Measurements from ENCODE around the gene STK11IP. TPM values are rescaled to one million over a fixed set of nuclear protein-coding genes. Genes with fewer than 3 reads are reported as not detected.

STK11IP gene
- total RNA-seq, 1 donor = 22.1 TPM

DNA sequence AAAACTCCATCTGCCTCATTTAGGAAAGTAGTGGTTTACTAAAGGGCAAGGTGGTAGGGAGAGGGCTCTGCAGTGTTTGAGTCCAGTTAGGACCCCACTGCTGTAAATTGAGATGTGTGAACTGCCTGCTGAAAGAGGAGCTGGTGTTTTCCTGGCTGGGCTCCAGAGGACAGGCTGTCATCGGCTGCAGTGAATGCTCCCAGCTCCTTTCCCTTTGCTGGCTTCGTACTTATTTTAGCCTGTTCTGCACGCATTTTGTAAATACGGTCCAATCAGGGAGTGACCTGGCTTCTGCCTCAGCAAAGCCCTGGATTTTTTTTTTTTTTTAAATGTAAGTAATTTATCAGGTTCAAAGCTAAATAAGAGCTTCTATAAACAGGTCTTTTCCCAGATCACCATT, 67.3 kb downstream of the STK11IP start:
- no peak for DNase-seq (ENCODE audit: insufficient read length, low spot score, missing footprints)
- Histone ChIP-seq H3K79me2 (ENCODE audit: insufficient read depth, low read length) (no peaks in the 10 kb centered on the region), H2AFZ (ENCODE audit: low read length) (no peak overlapping the region), H3K4me2 (ENCODE audit: insufficient read depth, low read length) (no peak overlapping the region), H3K27ac (ENCODE audit: low read depth, low read length) (no peak overlapping the region), H3K4me3 (ENCODE audit: insufficient read depth, low read length) (no peak overlapping the region), H3K4me1 (ENCODE audit: insufficient read depth, low read length) (peaks cover 8% of the 10 kb centered on the region), H4K20me1 (ENCODE audit: insufficient read depth, low read length) (no peaks in the 10 kb centered on the region), H3K27me3 (ENCODE audit: insufficient read depth, low read length) (peaks cover 4% of the 10 kb centered on the region), H3K9me3 (ENCODE audit: low read depth, low read length) (no peaks in the 10 kb centered on the region), H3K36me3 (ENCODE audit: insufficient read depth, low read length) (no peaks in the 10 kb centered on the region)
- TF ChIP-seq, protein P1, sequence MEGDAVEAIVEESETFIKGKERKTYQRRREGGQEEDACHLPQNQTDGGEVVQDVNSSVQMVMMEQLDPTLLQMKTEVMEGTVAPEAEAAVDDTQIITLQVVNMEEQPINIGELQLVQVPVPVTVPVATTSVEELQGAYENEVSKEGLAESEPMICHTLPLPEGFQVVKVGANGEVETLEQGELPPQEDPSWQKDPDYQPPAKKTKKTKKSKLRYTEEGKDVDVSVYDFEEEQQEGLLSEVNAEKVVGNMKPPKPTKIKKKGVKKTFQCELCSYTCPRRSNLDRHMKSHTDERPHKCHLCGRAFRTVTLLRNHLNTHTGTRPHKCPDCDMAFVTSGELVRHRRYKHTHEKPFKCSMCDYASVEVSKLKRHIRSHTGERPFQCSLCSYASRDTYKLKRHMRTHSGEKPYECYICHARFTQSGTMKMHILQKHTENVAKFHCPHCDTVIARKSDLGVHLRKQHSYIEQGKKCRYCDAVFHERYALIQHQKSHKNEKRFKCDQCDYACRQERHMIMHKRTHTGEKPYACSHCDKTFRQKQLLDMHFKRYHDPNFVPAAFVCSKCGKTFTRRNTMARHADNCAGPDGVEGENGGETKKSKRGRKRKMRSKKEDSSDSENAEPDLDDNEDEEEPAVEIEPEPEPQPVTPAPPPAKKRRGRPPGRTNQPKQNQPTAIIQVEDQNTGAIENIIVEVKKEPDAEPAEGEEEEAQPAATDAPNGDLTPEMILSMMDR (IDR thresholded peaks at IDR 0.05; ENCODE audit: extremely low read depth, low read depth, low read length) = no peak

DNA sequence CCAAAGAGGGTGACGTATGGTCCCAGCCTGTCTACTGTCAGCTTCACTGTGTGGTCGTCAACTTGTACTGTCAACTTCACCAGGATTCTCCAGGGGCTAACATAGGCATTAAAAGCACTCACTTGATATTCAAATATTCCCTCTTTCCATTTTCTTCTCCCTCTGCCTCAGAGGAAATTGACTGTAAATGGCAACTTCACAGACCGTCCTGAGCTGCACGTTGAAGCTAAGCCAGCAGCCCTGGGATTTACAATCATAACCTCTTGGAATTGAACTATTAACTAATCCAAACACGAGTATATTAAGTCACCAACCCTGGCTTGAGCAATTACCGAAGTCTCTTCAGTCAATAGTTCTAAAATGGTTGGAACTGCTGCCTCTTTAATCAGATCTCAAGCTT, 68.3 kb downstream of the STK11IP start:
- no peak overlapping the region for H3K4me3 ChIP-seq (ENCODE audit: insufficient read depth, low read length)
- H3K9me3 ChIP-seq (ENCODE audit: low read depth, low read length) = no peaks in the 10 kb centered on the region
- DNase-seq (ENCODE audit: insufficient read length, low spot score, missing footprints) = no peak
- no peak overlapping the region for H2AFZ ChIP-seq (ENCODE audit: low read length)
- H3K79me2 ChIP-seq (ENCODE audit: insufficient read depth, low read length) = no peaks in the 10 kb centered on the region
- H3K4me2 ChIP-seq (ENCODE audit: insufficient read depth, low read length) = no peak overlapping the region
- TF ChIP-seq, protein P1 (IDR thresholded peaks at IDR 0.05; ENCODE audit: extremely low read depth, low read depth, low read length) = no peak
- H3K27me3 ChIP-seq (ENCODE audit: insufficient read depth, low read length) = peaks cover 10% of the 10 kb centered on the region
- H4K20me1 ChIP-seq (ENCODE audit: insufficient read depth, low read length) = no peaks in the 10 kb centered on the region
- no peaks in the 10 kb centered on the region for H3K36me3 ChIP-seq (ENCODE audit: insufficient read depth, low read length)
- H3K27ac ChIP-seq (ENCODE audit: low read depth, low read length) = no peak overlapping the region
- peaks cover 8% of the 10 kb centered on the region for H3K4me1 ChIP-seq (ENCODE audit: insufficient read depth, low read length)

Small RNAs within 50 kb of the gene (small RNA-seq; reads per million reads assigned to genes)
- gene MIR3132 (not detected), gene RN7SKP213 (not detected)

Other genes starting within 250 kb of the STK11IP start
- gene DNPEP, start 209.9 kb upstream of the STK11IP start, total RNA-seq = 60.7 and 67.3 TPM in 2 replicates
- gene DES, start 179.5 kb upstream of the STK11IP start, total RNA-seq = 0.72 and 1.2 TPM in 2 replicates
- gene SPEG, start 163.0 kb upstream of the STK11IP start, total RNA-seq = 24.2 and 26.4 TPM in 2 replicates
- gene GMPPA, start 99.0 kb upstream of the STK11IP start, total RNA-seq = 46.0 and 46.3 TPM in 2 replicates
- gene ASIC4, start 83.4 kb upstream of the STK11IP start, total RNA-seq = under 0.01 TPM in 1 of 2 replicates, not detected in the other
- gene CHPF, start 54.0 kb upstream of the STK11IP start, total RNA-seq = 192 and 221 TPM in 2 replicates
- gene TMEM198, start 53.8 kb upstream of the STK11IP start, total RNA-seq = 1.1 and 1.5 TPM in 2 replicates
- gene OBSL1, start 26.3 kb upstream of the STK11IP start, total RNA-seq = 60.4 and 65.9 TPM in 2 replicates
- under 0.01 and 0.29 TPM in 2 replicates for gene INHA, start 25.5 kb upstream of the STK11IP start, total RNA-seq
- 2.5 and 3.8 TPM in 2 replicates for gene SLC4A3, start 29.8 kb downstream of the STK11IP start, total RNA-seq